ENCODE measurements around the gene ZBTB42.
"Not testable (repeated sequence)": the region's sequence is repeated elsewhere in the genome, so short reads cannot be mapped to it uniquely, and the experiment has no call there.

ZBTB42 gene

DNA sequence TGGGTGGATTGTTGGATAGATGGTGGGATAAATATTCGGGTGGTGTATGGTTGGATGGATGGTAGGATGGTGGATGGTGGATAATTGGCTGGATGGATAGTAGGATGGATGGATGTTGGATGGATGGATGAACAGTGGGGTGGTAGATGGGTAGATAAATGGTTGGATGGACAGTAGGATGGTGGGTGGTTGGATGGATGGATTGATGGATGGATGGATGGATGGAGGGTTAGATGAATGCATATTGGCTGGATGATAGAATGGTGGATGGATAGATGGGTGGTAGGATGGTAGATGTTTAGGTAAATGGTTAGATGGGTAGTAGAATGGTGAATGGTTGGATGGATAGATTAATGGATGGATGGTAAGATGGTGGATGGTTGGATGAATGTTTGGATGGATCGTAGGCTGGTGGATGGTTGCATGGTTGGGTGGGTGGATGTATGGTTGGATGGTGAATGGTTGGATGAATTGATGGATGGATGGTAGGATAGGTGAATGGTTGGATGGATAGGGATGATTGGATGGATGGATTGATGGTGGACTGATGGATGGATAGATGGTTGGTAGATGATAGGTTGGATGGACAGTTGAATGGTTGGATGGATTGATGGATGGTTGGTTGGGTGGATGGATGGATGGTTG lies 23.6 kb downstream of the ZBTB42 start:
- Histone ChIP-seq H3K9me3 (ENCODE audit: low read length) (no peaks in the 10 kb centered on the region), H3K4me3 (ENCODE audit: low read depth in 1 of 2, low read length in 2 of 2) (no peak overlapping the region), H3K36me3 (ENCODE audit: insufficient read depth, low read length) (no peaks in the 10 kb centered on the region), H3K27ac (ENCODE audit: low read depth, low read length) (no peak overlapping the region), H3K27me3 (ENCODE audit: control insufficient read depth in 1 of 2, insufficient read depth in 2 of 2, low read length in 2 of 2) (no peaks in the 10 kb centered on the region), H3K4me1 (ENCODE audit: insufficient read depth, low read length) (no peaks in the 10 kb centered on the region), H3K9ac (ENCODE audit: low read length) (no peak overlapping the region)

DNA sequence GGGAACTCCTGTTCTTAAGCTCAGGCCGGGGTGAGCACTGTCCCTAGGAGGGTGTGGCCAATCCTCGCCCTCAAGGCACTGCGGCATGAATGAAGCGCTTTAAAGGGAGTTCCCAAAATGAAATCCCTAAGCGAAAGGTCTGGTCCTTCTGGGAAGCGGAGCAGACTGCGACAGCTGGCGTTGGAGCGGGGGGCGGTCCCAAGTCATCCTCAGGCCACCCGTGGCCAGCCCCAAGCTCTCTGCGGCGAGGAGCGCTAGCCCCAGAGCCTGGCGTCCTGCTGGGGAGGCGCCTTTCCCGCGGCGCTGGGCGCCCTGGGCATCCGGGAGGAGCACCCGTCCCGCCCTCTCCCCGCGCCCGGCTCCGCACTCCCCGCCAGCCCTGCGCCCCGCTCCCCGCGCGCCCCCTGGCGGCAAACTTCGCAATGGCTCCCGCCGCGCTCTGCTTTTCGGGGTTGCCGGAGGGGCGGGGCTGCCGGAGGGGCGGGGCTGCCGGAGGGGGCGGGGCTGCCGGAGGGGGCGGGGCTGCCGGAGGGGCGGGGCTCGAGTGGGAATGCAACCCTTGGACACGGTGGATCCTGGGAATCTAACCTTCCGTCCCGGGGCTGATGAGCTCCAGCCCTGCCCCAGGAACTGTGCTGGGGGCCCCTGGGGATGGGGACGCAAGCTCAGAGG lies 25.4 kb downstream of the ZBTB42 start:
- peak overlapping the region; percentile 57 to 70 for H3K4me3 ChIP-seq (ENCODE audit: low read depth in 1 of 2, low read length in 2 of 2)
- H3K36me3 ChIP-seq (ENCODE audit: insufficient read depth, low read length), result no peaks in the 10 kb centered on the region
- H3K4me1 ChIP-seq (ENCODE audit: insufficient read depth, low read length), result no peaks in the 10 kb centered on the region
- no peak overlapping the region for H3K27ac ChIP-seq (ENCODE audit: low read depth, low read length)
- no peaks in the 10 kb centered on the region for H3K9me3 ChIP-seq (ENCODE audit: low read length)
- H3K9ac ChIP-seq (ENCODE audit: low read length), result no peak overlapping the region
- H3K27me3 ChIP-seq (ENCODE audit: control insufficient read depth in 1 of 2, insufficient read depth in 2 of 2, low read length in 2 of 2), result no peaks in the 10 kb centered on the region

DNA sequence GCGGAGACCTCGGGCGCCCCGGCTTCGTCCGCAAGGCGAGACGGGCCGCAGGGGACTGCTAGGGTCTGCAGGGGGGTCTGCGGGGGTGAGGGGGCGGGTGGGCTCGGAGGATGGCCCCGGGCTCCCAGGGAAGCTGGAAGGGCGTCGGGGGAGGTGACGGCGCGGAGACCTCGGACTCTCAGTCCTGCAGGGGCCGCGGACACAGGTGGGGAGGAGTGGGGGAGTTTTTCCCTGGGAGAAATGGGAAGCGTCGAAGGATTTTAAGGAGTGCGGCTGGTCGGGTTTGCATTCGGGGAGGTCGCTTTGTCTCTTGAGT lies 25.9 kb downstream of the ZBTB42 start:
- peak overlapping the region in 1 of 2 donors; percentile 18 for H3K4me3 ChIP-seq (ENCODE audit: low read depth in 1 of 2, low read length in 2 of 2)
- H3K9ac ChIP-seq (ENCODE audit: low read length), result no peak overlapping the region
- H3K4me1 ChIP-seq (ENCODE audit: insufficient read depth, low read length), result no peaks in the 10 kb centered on the region
- no peaks in the 10 kb centered on the region for H3K36me3 ChIP-seq (ENCODE audit: insufficient read depth, low read length)
- no peak overlapping the region for H3K27ac ChIP-seq (ENCODE audit: low read depth, low read length)
- H3K27me3 ChIP-seq (ENCODE audit: control insufficient read depth in 1 of 2, insufficient read depth in 2 of 2, low read length in 2 of 2), result no peaks in the 10 kb centered on the region
- H3K9me3 ChIP-seq (ENCODE audit: low read length), result no peaks in the 10 kb centered on the region

DNA sequence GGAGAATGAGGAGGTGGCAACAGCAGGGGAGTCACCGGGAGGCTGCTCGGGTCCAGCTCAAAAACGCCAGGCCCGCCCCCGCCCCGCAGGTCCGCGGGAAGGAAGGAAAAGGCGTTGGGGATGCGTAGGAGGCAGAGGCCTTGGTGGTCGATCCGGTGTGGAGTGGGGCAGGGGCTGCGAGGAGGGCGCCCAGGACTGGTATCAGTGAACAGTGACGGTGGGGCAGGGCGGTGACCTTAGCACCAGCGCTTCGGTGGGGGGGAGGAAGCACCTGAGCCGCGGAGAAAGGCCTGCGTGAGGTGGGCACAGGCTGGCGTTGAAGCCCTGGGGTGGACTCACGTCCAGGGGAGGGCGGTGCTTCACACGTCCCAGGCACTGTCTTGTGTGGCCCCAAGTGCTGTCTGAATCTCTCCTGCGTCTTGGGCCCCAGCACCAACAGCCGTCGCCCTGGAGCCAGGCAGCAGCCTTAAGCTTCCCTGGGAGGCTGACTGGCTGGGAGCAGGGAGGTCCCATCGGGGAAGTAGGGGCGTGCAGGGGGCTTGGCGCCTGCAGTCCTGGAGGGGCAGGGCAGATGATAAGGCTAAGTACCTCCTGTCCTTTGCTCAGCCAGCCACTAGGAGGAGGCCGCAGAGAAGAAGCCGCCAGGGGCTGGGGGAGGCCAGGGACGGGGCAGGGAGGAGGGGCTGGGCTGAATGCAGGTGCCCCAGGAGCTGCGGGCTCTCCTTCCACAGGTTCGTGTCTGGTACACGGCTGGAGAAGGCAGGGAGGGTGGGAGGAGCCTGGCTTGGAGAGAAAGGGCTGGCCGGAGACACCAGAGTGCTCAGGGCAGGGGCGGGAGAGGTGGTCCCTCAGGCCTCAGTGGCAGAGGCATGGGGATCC lies 26.5 kb downstream of the ZBTB42 start:
- Histone ChIP-seq H3K4me3 (ENCODE audit: low read depth in 1 of 2, low read length in 2 of 2) (peak overlapping the region; percentile 18 to 38), H3K27me3 (ENCODE audit: control insufficient read depth in 1 of 2, insufficient read depth in 2 of 2, low read length in 2 of 2) (no peaks in the 10 kb centered on the region), H3K36me3 (ENCODE audit: insufficient read depth, low read length) (no peaks in the 10 kb centered on the region), H3K27ac (ENCODE audit: low read depth, low read length) (no peak overlapping the region), H3K9ac (ENCODE audit: low read length) (no peak overlapping the region), H3K4me1 (ENCODE audit: insufficient read depth, low read length) (no peaks in the 10 kb centered on the region), H3K9me3 (ENCODE audit: low read length) (no peaks in the 10 kb centered on the region)

DNA sequence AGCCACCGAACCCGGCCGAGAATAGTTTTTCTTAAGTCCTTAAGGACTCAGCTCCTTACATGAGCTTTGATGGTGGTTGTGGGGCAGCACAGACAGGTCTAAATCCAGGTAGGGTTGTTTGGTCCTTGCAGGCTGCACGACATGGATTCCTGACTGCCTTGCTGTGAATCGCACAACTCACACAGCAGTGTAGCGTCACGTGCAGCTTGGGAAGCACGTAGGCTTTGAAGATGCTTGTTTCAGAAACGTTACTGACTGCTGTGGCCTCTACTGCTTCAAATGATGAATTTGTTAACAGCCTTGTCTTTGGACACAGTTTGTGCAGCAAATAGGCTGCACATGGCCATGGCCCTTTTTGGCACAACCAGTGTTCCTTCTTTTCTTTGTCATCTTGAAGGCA lies 29.9 kb downstream of the ZBTB42 start:
- no peak overlapping the region for H3K9ac ChIP-seq (ENCODE audit: low read length)
- H3K27me3 ChIP-seq (ENCODE audit: control insufficient read depth in 1 of 2, insufficient read depth in 2 of 2, low read length in 2 of 2), result no peaks in the 10 kb centered on the region
- no peak overlapping the region for H3K27ac ChIP-seq (ENCODE audit: low read depth, low read length)
- H3K9me3 ChIP-seq (ENCODE audit: low read length), result no peaks in the 10 kb centered on the region
- no peaks in the 10 kb centered on the region for H3K4me1 ChIP-seq (ENCODE audit: insufficient read depth, low read length)
- no peaks in the 10 kb centered on the region for H3K36me3 ChIP-seq (ENCODE audit: insufficient read depth, low read length)
- no peak overlapping the region for H3K4me3 ChIP-seq (ENCODE audit: low read depth in 1 of 2, low read length in 2 of 2)

DNA sequence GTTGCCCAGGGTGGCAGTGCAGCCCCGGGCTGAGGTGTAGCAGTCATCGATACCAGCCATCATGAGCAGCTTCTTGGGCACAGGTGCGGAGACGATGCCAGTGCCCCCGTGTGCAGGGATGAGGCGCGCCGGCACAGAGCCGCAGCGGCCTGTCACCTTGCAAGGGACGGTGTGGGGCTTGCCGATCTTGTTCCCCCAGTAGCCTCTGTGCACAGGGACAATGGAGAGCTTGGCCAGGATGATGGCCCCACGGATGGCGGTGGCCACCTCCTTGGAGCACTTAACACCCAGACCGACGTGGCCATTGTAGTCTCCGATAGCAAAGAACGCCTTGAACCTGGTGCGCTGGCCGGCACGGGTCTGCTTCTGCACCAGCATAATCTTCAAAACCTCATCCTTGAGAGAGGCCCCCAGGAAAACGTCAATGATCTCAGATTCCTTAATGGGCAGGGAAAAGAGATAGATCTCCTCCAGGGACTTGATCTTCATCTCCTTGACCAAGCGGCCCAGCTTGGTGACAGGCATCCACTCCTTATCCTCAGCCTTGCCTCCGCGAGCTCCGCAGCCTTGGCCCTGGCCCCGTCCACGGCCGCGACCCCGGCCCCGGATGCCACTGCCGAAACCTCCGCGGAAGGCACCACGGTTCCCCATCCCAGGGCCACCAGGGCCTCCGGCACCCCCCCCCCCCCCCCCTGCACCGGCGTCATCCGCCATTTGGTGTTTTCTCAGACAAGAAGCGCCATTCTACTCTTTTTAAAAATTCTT lies 35.5 kb downstream of the ZBTB42 start:
- H3K4me3 ChIP-seq (ENCODE audit: low read depth in 1 of 2, low read length in 2 of 2); H3K4me1 ChIP-seq (ENCODE audit: insufficient read depth, low read length); H3K27ac ChIP-seq (ENCODE audit: low read depth, low read length); H3K27me3 ChIP-seq (ENCODE audit: control insufficient read depth in 1 of 2, insufficient read depth in 2 of 2, low read length in 2 of 2); H3K9ac ChIP-seq (ENCODE audit: low read length); H3K9me3 ChIP-seq (ENCODE audit: low read length); H3K36me3 ChIP-seq (ENCODE audit: insufficient read depth, low read length): not testable (repeated sequence)

DNA sequence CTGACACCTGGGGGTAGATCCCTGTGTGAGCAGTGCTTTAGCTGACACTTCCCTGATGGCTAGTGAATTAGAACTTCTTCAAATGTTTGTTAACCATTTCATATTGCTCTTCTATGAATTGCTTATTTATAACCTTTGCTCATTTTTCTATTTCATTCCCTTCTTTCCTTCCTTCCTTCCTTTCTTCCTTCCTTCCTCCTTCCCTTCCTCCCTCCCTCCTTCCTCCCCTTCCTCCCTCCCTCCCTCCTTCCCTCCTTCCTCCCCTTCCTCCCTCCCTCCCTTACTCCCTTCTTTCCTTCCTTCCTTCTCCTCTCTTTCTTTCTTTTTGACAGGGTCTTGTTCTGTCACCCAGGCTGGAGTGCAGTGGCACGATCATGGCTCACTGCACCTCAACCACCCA lies 40.8 kb downstream of the ZBTB42 start:
- Histone ChIP-seq H3K4me3 (ENCODE audit: low read depth in 1 of 2, low read length in 2 of 2) (no peak overlapping the region), H3K9me3 (ENCODE audit: low read length) (no peaks in the 10 kb centered on the region), H3K4me1 (ENCODE audit: insufficient read depth, low read length) (peaks cover 12% of the 10 kb centered on the region), H3K27ac (ENCODE audit: low read depth, low read length) (no peak overlapping the region), H3K9ac (ENCODE audit: low read length) (no peak overlapping the region), H3K36me3 (ENCODE audit: insufficient read depth, low read length) (no peaks in the 10 kb centered on the region), H3K27me3 (ENCODE audit: control insufficient read depth in 1 of 2, insufficient read depth in 2 of 2, low read length in 2 of 2) (peaks cover 24 to 41% of the 10 kb centered on the region in 2 donors)

DNA sequence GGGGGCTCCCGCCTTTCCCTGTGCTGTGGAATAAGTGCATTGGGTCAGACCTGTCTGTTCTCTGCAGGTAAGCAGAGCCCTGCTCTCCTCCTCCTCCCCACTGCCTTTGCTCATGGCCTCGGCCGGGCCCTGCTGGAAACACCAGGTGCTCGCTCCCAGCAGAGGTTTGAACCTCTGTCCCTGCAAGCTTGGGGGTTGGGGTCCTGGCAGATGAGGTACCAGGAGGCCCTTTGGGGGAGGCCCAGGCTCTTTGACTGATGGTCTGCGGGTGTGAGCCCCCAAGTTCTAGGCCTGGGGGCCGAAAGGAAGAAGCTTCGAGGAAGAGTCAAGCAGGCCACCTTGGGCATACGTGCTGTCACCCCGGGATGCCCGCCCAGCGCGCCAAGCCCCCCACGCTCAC lies 42.1 kb downstream of the ZBTB42 start:
- Histone ChIP-seq H3K9ac (ENCODE audit: low read length) (no peak overlapping the region), H3K4me3 (ENCODE audit: low read depth in 1 of 2, low read length in 2 of 2) (peak overlapping the region in 1 of 2 donors; percentile 44)

DNA sequence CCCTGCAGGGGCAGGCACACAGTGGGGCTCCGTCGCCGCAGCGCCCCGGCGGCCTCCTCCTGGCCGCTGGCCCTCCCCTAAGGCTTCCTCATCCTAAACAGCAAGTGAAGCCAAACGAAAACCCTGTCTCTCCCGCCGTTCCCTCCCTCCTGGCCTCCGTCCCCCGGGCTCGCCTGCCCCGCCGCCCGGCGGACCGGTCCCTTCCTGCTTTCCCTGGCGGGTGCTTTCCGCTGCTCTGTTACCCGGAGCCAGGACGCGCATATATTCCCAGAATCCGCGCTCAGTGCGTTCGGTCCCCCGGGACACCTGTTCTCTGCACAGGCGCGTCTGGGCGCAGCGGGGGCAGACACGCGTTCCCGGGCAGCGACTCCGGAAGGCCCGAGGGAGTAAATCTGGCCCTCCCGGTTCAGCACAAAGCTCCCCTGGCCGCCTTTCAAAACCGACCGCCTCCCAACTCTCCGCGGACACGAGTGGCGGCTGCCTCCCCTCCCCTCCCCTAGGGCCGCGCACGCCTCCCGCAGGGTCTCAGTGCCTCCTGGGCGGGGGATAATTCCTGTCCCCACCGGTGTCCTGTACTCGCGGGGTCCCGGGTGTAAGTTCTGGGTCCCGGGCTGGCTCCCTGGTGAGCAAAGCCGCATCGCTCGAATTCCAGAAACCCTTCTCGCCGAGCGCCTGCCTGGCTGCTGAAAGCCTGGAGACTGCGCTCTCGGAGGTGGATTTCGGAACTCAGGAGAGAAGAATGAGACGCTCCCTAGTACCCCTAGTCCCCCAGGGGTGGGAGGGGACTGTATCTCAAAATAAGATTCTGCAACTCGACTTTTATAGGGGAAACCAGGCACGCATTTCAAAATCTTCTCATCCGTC lies 42.8 kb downstream of the ZBTB42 start:
- no peak overlapping the region for H3K9ac ChIP-seq (ENCODE audit: low read length)
- peaks cover 24 to 45% of the 10 kb centered on the region in 2 donors for H3K27me3 ChIP-seq (ENCODE audit: control insufficient read depth in 1 of 2, insufficient read depth in 2 of 2, low read length in 2 of 2)
- no peak overlapping the region for H3K27ac ChIP-seq (ENCODE audit: low read depth, low read length)
- peaks cover 12% of the 10 kb centered on the region for H3K4me1 ChIP-seq (ENCODE audit: insufficient read depth, low read length)
- H3K9me3 ChIP-seq (ENCODE audit: low read length), result no peaks in the 10 kb centered on the region
- peak overlapping the region; percentile 44 to 55 for H3K4me3 ChIP-seq (ENCODE audit: low read depth in 1 of 2, low read length in 2 of 2)
- no peaks in the 10 kb centered on the region for H3K36me3 ChIP-seq (ENCODE audit: insufficient read depth, low read length)

More for the DNA sequence above, 42.1 kb downstream of the ZBTB42 start:
- H3K27ac ChIP-seq (ENCODE audit: low read depth, low read length), result no peak overlapping the region
- peaks cover 12% of the 10 kb centered on the region for H3K4me1 ChIP-seq (ENCODE audit: insufficient read depth, low read length)
- H3K27me3 ChIP-seq (ENCODE audit: control insufficient read depth in 1 of 2, insufficient read depth in 2 of 2, low read length in 2 of 2), result peaks cover 24 to 45% of the 10 kb centered on the region in 2 donors
- no peaks in the 10 kb centered on the region for H3K9me3 ChIP-seq (ENCODE audit: low read length)
- H3K36me3 ChIP-seq (ENCODE audit: insufficient read depth, low read length), result no peaks in the 10 kb centered on the region

DNA sequence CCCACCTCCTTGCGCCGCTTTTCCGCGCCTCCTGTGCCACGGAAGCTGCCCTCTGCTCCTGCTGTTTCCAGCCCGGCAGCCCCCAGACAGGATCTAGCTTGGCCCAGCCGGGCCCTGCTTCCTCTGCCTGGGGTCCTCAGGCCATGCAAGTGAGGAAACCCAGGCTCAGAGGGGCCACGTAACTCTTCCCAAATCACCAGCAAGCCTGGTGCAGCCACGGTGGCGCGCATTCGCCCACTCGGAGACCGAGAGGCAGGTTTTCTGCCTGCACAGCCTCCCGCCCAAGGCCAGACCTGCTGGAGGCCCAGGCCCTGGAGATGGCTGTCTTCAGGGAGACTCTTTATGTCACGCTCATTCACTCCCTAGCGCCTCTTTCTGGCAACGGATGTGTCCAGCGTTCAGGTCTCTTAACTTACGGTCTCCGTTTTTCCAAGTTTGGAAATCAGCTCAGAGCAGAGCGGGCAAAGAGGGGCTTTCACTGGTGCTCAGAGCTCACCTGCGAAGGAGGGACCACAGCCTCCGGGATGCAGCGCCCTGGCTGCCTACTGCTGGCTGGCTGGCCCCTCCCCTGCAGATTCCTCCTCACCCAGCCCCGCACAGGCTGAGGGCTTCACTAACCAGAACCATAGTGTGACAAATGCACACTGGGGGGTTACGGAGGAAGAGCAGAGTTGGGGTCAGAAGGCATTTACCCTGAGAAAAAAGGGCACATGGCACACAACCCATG lies 43.6 kb downstream of the ZBTB42 start:
- Histone ChIP-seq H3K4me1 (ENCODE audit: insufficient read depth, low read length) (peaks cover 12% of the 10 kb centered on the region), H3K9me3 (ENCODE audit: low read length) (no peaks in the 10 kb centered on the region), H3K27ac (ENCODE audit: low read depth, low read length) (no peak overlapping the region), H3K9ac (ENCODE audit: low read length) (no peak overlapping the region), H3K36me3 (ENCODE audit: insufficient read depth, low read length) (no peaks in the 10 kb centered on the region), H3K4me3 (ENCODE audit: low read depth in 1 of 2, low read length in 2 of 2) (peak overlapping the region; percentile 44 to 55), H3K27me3 (ENCODE audit: control insufficient read depth in 1 of 2, insufficient read depth in 2 of 2, low read length in 2 of 2) (peaks cover 24 to 45% of the 10 kb centered on the region in 2 donors)

Measured in muscle layer of colon (tissue), 2 donors.